ENCODE data around the gene EFHC1.
"Not testable (repeated sequence)": the region's sequence is repeated elsewhere in the genome, so short reads cannot be mapped to it uniquely, and the experiment has no call there.

EFHC1 gene

GRCh38 chr6:52377538-52378221, 42.5 kb upstream of the EFHC1 start:
- H3K4me3 ChIP-seq (replicated peaks; ENCODE audit: low read depth, low read length) = no peak overlapping the region
- TF ChIP-seq, protein P1, sequence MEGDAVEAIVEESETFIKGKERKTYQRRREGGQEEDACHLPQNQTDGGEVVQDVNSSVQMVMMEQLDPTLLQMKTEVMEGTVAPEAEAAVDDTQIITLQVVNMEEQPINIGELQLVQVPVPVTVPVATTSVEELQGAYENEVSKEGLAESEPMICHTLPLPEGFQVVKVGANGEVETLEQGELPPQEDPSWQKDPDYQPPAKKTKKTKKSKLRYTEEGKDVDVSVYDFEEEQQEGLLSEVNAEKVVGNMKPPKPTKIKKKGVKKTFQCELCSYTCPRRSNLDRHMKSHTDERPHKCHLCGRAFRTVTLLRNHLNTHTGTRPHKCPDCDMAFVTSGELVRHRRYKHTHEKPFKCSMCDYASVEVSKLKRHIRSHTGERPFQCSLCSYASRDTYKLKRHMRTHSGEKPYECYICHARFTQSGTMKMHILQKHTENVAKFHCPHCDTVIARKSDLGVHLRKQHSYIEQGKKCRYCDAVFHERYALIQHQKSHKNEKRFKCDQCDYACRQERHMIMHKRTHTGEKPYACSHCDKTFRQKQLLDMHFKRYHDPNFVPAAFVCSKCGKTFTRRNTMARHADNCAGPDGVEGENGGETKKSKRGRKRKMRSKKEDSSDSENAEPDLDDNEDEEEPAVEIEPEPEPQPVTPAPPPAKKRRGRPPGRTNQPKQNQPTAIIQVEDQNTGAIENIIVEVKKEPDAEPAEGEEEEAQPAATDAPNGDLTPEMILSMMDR (IDR thresholded peaks at IDR 0.05; ENCODE audit: low read depth, low read length, missing control alignments) = no peak
- no peak for DNase-seq (ENCODE audit: extremely low read depth, low read depth)

GRCh38 chr6:52381249-52381648, 38.9 kb upstream of the EFHC1 start:
- no peak for DNase-seq (ENCODE audit: extremely low read depth, low read depth)
- H3K4me3 ChIP-seq (replicated peaks; ENCODE audit: low read depth, low read length) = no peak overlapping the region
- TF ChIP-seq, protein P1 (IDR thresholded peaks at IDR 0.05; ENCODE audit: low read depth, low read length, missing control alignments) = no peak

GRCh38 chr6:52384145-52384766, 35.9 kb upstream of the EFHC1 start:
- no peak for DNase-seq (ENCODE audit: extremely low read depth, low read depth)
- TF ChIP-seq, protein P1 (IDR thresholded peaks at IDR 0.05; ENCODE audit: low read depth, low read length, missing control alignments) = no peak
- H3K4me3 ChIP-seq (replicated peaks; ENCODE audit: low read depth, low read length) = no peak overlapping the region

- TF ChIP-seq, protein P1 (IDR thresholded peaks at IDR 0.05; ENCODE audit: low read depth, low read length, missing control alignments) = no peak
- no peak overlapping the region for H3K4me3 ChIP-seq (replicated peaks; ENCODE audit: low read depth, low read length)
- DNase-seq (ENCODE audit: extremely low read depth, low read depth) = no peak
Observed at GRCh38 chr6:52385074-52385473, 35.1 kb upstream of the EFHC1 start.

DNA sequence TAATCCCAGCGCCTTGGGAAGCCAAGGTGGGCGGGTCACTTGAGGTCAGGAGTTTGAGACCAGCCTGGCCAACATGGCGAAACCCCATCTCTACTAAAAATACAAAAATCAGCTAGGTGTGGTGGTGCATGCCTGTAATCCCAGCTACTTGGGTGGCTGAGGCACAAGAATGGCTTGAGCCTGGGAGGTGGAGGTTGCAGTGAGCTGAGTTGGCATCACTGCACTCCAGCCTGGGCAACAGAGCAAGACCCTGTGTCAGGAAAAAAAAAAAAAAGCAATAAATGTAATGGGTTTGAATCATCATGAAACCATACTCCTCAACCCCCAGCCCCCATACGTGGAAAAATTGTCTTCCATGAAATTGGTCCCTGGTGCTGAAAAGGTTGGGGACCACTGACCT, 32.0 kb upstream of the EFHC1 start:
- H3K4me3 ChIP-seq (replicated peaks; ENCODE audit: low read depth, low read length); DNase-seq (ENCODE audit: extremely low read depth, low read depth): not testable (repeated sequence)

GRCh38 chr6:52388790-52389189, 31.4 kb upstream of the EFHC1 start:
- TF ChIP-seq, protein P1 (IDR thresholded peaks at IDR 0.05; ENCODE audit: low read depth, low read length, missing control alignments) = no peak
- no peak overlapping the region for H3K4me3 ChIP-seq (replicated peaks; ENCODE audit: low read depth, low read length)
- DNase-seq (ENCODE audit: extremely low read depth, low read depth) = no peak

- no peak for DNase-seq (ENCODE audit: extremely low read depth, low read depth)
- H3K4me3 ChIP-seq (replicated peaks; ENCODE audit: low read depth, low read length) = no peak overlapping the region
- TF ChIP-seq, protein P1 (IDR thresholded peaks at IDR 0.05; ENCODE audit: low read depth, low read length, missing control alignments) = no peak
Observed at GRCh38 chr6:52389264-52389625, 30.9 kb upstream of the EFHC1 start.

Data from HFF-Myc (cell line).